HCT116 (cell line): ENCODE results near the gene EVI5.

Experiments
- ATF3 ChIP-seq: IDR thresholded peaks from 2 replicates; pipeline ENCODE4 v1.6.1; 2012
- CEBPB ChIP-seq: IDR thresholded peaks from 2 replicates; pipeline ENCODE4 v1.6.1; 2012; ENCODE audit warnings: low read depth
- CTCF ChIP-seq, 3 experiments: fragments of 200-600 bp in 1 of 3; sonication (generic) in 1 of 3; IDR thresholded peaks in 2 of 3; conservative IDR thresholded peaks in 1 of 3; 2 replicates each; pipeline ENCODE4 v1.5.1; 2012 to 2017; ENCODE audit warnings: low read depth in 2 of 3, low read length in 2 of 3, antibody characterized with exemption in 1 of 3, borderline replicate concordance in 1 of 3, control low read depth in 1 of 3, mild to moderate bottlenecking in 1 of 3, mixed read lengths in 1 of 3, mixed run types in 1 of 3, moderate library complexity in 1 of 3; ENCODE audit not compliant: insufficient read depth in 1 of 3
- POLR2A ChIP-seq: IDR thresholded peaks from 2 replicates; pipeline ENCODE4 v1.7.0; 2011; ENCODE audit warnings: borderline replicate concordance; ENCODE audit not compliant: insufficient read depth, insufficient read length; ENCODE audit errors: extremely low read depth
- POLR2AphosphoS5 ChIP-seq: IDR thresholded peaks from 2 replicates; pipeline ENCODE4 v1.6.1; 2011; ENCODE audit warnings: mild to moderate bottlenecking, low read depth, low read length, moderate library complexity

GRCh38 chr1:92572520-92572919 is 212.4 kb downstream of the EVI5 start:
- no peak for TF ChIP-seq CTCF (IDR thresholded peaks at IDR 0.05 in 2 of 3, conservative IDR thresholded peaks at IDR 0.05 in 1 of 3; ENCODE audit: borderline replicate concordance in 1 of 3, insufficient read depth in 1 of 3, low read depth in 2 of 3, low read length in 2 of 3)
- no peak for TF ChIP-seq POLR2A
- no peak for TF ChIP-seq CEBPB
- TF ChIP-seq POLR2AphosphoS5: no peak
- no peak for TF ChIP-seq ATF3
